HG03469 (cell line): ENCODE measurements around the gene DENND2A.
"Not testable (repeated sequence)": the region's sequence is repeated elsewhere in the genome, so short reads cannot be mapped to it uniquely, and the experiment has no call there.

Source experiments
- ATAC-seq: cut with Tn5 transposase; IDR thresholded peaks from one replicate; pipeline ENCODE4 v1.9.1; 2021; ENCODE audit warnings: mild to moderate bottlenecking, moderate library complexity, moderate number of reproducible peaks; ENCODE audit not compliant: unreplicated experiment

The DENND2A gene

GRCh38 chr7:140517546-140518369 lies 122.9 kb downstream of the DENND2A start:
- no peak for ATAC-seq

- ATAC-seq: no peak
Observed at GRCh38 chr7:140512317-140513000, 128.2 kb downstream of the DENND2A start.

- ATAC-seq: no peak
Observed at GRCh38 chr7:140509789-140510188, 130.8 kb downstream of the DENND2A start.

- ATAC-seq: not testable (repeated sequence)
Observed at GRCh38 chr7:140507556-140507955, 133.1 kb downstream of the DENND2A start.

- no peak for ATAC-seq
Observed at GRCh38 chr7:140506788-140507464, 133.7 kb downstream of the DENND2A start.

GRCh38 chr7:140501966-140502365 lies 138.6 kb downstream of the DENND2A start:
- ATAC-seq: no peak

- ATAC-seq: not testable (repeated sequence)
Observed at GRCh38 chr7:140497807-140498206, 142.8 kb downstream of the DENND2A start.

GRCh38 chr7:140497241-140497769 lies 143.3 kb downstream of the DENND2A start:
- ATAC-seq: no peak

GRCh38 chr7:140495514-140496097 lies 145.0 kb downstream of the DENND2A start:
- ATAC-seq: no peak

GRCh38 chr7:140494867-140495266 lies 145.7 kb downstream of the DENND2A start:
- ATAC-seq: no peak

- ATAC-seq: no peak
Observed at GRCh38 chr7:140489026-140489359, 151.6 kb downstream of the DENND2A start.

GRCh38 chr7:140485500-140486265 lies 154.9 kb downstream of the DENND2A start:
- ATAC-seq: no peak

GRCh38 chr7:140484951-140485499 lies 155.6 kb downstream of the DENND2A start:
- no peak for ATAC-seq

GRCh38 chr7:140484479-140484878 lies 156.1 kb downstream of the DENND2A start:
- ATAC-seq: no peak

- ATAC-seq: peak; percentile 4
Observed at GRCh38 chr7:140479739-140480084, 160.9 kb downstream of the DENND2A start.

- ATAC-seq: peak; percentile 84
Observed at GRCh38 chr7:140479062-140479738, 161.4 kb downstream of the DENND2A start, which contains the start of gene MKRN1. Gene MKRN1, minus strand, starts transcription at chr7:140479505. Its CDS starts 161 bp downstream, at chr7:140479344.

- ATAC-seq: peak; percentile 9
Observed at GRCh38 chr7:140478246-140479061, 162.2 kb downstream of the DENND2A start.

- no peak for ATAC-seq
Observed at GRCh38 chr7:140476698-140477261, 163.8 kb downstream of the DENND2A start.
